ENCODE data around the gene PRDX2. TPM values are rescaled to one million over a fixed set of nuclear protein-coding genes. Genes with fewer than 3 reads are reported as not detected.
A peak's percentile ranks its signal among the peaks of the same experiment; 100 is the strongest.

The PRDX2 gene
- total and polyA plus RNA-seq, 10 of the 15 experiments (the other 5 are each of a cell fraction or from before 2014, with no cell fraction given), result 93.0 to 812 (median 344) TPM

DNA sequence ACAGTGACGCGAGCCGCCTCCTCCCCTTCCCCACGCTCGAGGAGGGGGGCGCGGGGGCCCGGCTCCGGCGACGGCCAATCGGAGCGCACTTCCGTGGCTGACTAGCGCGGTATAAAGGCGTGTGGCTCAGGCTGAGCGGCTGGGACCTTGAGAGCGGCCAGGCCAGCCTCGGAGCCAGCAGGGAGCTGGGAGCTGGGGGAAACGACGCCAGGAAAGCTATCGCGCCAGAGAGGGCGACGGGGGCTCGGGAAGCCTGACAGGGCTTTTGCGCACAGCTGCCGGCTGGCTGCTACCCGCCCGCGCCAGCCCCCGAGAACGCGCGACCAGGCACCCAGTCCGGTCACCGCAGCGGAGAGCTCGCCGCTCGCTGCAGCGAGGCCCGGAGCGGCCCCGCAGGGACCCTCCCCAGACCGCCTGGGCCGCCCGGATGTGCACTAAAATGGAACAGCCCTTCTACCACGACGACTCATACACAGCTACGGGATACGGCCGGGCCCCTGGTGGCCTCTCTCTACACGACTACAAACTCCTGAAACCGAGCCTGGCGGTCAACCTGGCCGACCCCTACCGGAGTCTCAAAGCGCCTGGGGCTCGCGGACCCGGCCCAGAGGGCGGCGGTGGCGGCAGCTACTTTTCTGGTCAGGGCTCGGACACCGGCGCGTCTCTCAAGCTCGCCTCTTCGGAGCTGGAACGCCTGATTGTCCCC, 10.1 kb downstream of the PRDX2 start, which contains the start of gene JUNB (continued):
- TF ChIP-seq E2F8 (IDR thresholded peaks at IDR 0.05; ENCODE audit: low read depth, partially characterized antibody), result no peak
- peak; percentile 51 for TF ChIP-seq MEF2B (IDR thresholded peaks at IDR 0.05; ENCODE audit: partially characterized antibody, poor library complexity, severe bottlenecking)
- peak; percentile 99 for TF ChIP-seq CBFB (IDR thresholded peaks at IDR 0.05; ENCODE audit: low read depth)
- TF ChIP-seq CHD1 (IDR thresholded peaks at IDR 0.05; ENCODE audit: low read depth, low read length), result peak; percentile 76; the same call in 1 of the 2 replicates
- TF ChIP-seq KDM1A (IDR thresholded peaks at IDR 0.05; ENCODE audit: borderline replicate concordance), result no peak
- TF ChIP-seq IKZF1 (conservative IDR thresholded peaks at IDR 0.05), result peak; percentile 93
- no peak for TF ChIP-seq ZNF274 (IDR thresholded peaks at IDR 0.05; ENCODE audit: insufficient read depth, insufficient read length)
- no peak for TF ChIP-seq RUNX3 (IDR thresholded peaks at IDR 0.05; ENCODE audit: low read length)
- peak; percentile 75 for TF ChIP-seq GATAD2B (conservative IDR thresholded peaks at IDR 0.05; ENCODE audit: low read depth)
- no peak for TF ChIP-seq KAT2A (conservative IDR thresholded peaks at IDR 0.05; ENCODE audit: control insufficient read depth, low read depth, low read length)
- peak; percentile 86; the same call in 1 of the 2 replicates for TF ChIP-seq CHD2 (IDR thresholded peaks at IDR 0.05; ENCODE audit: borderline replicate concordance, low read depth, low read length)
- 0 out of 2 replicates have a peak, but pooled peaks have one; percentile 32 for TF ChIP-seq RFX5 (IDR thresholded peaks at IDR 0.05; ENCODE audit: low read depth, low read length)
- TF ChIP-seq USF1 (IDR thresholded peaks at IDR 0.05; ENCODE audit: borderline replicate concordance, extremely low read length, insufficient read depth, low read depth, low read length), result no peak
- TF ChIP-seq IRF3 (IDR thresholded peaks at IDR 0.05), result no peak
- TF ChIP-seq, protein P1, sequence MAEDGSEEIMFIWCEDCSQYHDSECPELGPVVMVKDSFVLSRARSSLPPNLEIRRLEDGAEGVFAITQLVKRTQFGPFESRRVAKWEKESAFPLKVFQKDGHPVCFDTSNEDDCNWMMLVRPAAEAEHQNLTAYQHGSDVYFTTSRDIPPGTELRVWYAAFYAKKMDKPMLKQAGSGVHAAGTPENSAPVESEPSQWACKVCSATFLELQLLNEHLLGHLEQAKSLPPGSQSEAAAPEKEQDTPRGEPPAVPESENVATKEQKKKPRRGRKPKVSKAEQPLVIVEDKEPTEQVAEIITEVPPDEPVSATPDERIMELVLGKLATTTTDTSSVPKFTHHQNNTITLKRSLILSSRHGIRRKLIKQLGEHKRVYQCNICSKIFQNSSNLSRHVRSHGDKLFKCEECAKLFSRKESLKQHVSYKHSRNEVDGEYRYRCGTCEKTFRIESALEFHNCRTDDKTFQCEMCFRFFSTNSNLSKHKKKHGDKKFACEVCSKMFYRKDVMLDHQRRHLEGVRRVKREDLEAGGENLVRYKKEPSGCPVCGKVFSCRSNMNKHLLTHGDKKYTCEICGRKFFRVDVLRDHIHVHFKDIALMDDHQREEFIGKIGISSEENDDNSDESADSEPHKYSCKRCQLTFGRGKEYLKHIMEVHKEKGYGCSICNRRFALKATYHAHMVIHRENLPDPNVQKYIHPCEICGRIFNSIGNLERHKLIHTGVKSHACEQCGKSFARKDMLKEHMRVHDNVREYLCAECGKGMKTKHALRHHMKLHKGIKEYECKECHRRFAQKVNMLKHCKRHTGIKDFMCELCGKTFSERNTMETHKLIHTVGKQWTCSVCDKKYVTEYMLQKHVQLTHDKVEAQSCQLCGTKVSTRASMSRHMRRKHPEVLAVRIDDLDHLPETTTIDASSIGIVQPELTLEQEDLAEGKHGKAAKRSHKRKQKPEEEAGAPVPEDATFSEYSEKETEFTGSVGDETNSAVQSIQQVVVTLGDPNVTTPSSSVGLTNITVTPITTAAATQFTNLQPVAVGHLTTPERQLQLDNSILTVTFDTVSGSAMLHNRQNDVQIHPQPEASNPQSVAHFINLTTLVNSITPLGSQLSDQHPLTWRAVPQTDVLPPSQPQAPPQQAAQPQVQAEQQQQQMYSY (CRISPR knock-in tag; IDR thresholded peaks at IDR 0.05), result peak; percentile 71

All from GM12878 (cell line).